Measurements from ENCODE around the gene FABP6.
A peak's percentile ranks its signal among the peaks of the same experiment; 100 is the strongest.
"Not testable (repeated sequence)": the region's sequence is repeated elsewhere in the genome, so short reads cannot be mapped to it uniquely, and the experiment has no call there.

The FABP6 gene, protein sequence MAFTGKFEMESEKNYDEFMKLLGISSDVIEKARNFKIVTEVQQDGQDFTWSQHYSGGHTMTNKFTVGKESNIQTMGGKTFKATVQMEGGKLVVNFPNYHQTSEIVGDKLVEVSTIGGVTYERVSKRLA

DNA sequence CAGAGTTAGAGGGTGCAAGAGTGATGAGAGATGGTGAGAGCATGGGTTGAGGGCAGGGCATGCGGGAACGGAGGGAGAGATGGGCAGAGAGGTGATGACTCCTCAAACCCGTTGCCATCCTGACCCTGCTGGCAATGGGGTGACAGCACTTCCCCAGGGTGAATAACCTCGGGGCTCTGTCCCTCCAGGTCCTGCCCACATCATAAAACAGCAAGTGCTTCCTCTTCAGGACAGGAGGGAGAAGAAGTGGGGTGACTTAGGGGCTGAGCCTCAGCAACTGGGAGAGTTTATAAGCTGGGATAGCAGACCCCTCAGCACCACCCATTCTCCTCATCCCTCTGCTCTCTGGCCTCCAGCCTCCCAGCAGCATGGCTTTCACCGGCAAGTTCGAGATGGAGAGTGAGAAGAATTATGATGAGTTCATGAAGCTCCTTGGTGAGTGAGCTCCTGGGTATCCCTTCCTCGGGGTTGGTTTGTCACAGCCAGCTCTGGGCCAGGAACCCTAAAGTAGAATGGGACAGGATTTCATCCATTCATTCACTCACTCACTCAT lies at the start of gene FABP6:
FABP6 (plus strand) TSS at position 317 of the 553 bp plus-strand sequence; CDS start at position 369, 52 bp downstream.
- DNase-seq (ENCODE audit: low spot score), result no peak

DNA sequence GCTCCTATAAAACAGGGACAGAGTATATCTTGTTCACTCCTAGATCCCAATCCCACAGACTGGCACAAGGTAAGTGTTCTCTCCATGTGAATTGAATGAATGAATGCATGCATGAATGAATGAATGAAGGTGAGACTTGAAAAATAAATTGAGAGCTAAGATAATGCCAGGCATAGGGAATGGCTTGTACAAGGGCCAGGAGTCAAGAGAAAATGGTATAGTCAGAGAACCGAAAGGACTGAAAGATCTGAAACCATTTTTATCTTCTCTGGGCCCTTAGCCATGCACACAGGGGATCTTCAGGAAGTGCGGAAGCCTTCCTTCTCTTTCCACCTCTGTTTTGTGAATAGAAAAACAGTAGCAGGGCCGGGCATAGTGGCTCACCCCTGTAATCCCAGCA lies 48.4 kb upstream of the FABP6 start:
- DNase-seq (ENCODE audit: low spot score), result no peak

DNA sequence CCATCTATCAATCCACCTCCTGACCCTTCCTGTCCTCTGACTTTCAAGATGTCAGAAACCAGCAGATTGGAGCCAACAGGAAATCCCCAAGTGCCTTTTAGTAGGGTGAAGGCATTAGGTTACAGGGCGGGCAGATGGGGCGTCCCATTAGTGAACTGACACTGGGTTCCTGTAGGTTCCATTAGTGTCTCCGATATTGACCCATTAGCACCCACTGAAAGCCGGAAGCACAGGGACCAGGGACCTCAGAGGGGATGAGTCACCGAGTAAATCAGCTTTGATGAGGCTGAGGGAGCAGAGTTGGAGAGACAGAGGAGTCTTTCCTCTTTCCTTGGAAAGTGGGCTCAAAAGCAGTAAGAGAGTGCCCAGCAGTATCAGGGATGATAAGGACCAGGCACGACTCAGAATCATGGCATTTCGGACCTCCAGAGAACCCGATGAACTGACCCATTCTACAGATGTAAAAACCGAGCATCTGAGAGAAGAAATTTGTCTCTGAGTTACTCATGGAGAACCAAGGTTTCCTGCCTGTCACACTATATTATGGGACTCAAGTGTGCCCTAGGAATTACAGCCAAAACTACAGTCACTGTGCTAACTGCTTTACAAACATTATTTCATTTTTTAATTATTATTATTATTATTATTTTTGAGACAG lies 47.2 kb upstream of the FABP6 start:
- DNase-seq (ENCODE audit: low spot score), result no peak

DNA sequence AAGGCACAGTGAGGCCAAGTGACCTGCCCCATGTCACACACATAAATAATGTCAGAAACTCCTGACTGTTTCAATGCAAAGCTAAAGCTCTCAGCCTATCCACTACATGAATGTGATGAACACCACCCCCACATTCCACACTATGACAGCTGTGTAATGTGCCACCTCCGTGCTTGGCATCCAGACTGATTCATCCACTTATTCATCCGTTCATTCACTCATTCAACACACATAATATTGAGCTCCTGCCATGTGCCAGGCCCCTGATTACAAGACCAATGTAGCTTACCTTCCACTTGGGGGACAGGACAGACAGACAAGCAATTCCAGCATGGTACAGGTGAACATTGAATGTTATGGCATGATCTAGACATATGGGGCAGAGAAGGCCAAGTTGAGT lies 46.2 kb upstream of the FABP6 start:
- no peak for DNase-seq (ENCODE audit: low spot score)

DNA sequence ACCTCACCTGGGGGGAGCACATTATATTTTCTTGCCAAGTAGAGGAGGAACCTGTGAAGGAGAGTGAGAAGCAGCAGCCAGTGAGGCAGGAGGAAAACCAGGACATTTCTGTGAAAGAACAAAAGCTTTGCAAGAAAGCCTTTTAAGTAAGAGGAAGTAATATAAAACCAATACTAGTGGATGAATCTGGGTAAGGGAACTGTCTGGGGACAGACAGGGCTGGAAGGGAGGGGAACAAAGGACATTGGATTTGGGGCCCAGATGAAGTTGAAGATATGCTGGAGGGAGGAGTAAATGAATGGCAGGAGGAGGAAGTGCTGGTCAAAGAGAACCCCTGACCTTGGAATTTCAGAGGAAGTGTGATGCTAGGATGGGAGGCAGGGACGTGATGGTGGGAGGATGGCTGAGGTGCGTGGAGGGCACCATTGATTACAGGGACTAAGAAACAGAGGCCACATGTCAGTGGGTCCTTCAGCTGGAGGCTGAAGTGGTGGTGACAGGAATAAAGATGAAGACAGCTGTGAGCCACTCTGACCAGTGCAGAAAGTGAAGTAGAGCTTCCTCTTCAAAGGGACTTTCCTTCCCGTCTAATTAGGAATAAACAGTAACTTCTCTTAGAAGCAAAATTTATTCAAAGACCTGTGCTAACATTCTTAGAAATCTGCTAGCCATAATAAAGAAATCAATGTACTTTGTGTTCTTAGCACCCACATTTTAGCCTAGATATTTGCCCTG lies 43.5 kb upstream of the FABP6 start:
- no peak for DNase-seq (ENCODE audit: low spot score)

DNA sequence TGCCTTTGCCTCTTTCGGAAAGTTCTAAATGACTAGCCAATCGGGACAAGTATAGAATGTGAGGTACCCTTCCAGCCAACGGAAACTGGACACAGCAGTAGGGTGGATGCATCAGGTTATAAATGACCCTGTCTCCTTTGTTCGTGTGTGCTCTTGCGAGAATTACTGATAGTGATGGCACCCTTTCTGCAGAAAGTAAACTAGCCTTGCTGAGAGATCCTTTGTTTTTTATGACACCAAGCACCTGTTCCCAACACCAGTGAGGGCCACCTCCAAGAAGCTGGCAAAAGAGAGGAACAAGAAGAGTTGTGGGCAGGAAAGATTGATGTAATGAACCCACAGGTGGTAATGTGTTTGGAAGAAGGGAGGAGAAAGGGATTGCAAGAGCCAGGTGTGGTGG lies 42.8 kb upstream of the FABP6 start:
- DNase-seq (ENCODE audit: low spot score), result no peak

DNA sequence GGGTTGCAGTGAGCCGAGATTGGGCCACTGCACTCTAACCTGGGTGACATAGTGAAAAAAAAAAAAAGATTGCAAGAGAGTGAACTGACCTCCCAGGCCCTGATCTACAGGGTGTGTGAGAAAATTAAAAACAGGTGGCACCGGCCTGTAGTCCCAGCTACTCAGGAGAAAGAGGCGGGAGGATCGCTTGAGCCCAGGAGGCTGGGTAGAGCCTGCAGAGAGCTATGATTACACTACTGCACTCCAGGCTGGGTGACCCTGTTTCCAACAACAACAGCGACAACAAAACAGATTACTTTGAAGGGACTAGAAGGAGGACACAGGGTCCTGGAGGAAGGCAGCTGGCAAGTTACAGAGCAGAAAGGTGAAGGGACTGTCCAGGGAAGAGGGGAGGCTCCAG lies 42.2 kb upstream of the FABP6 start:
- no peak for DNase-seq (ENCODE audit: low spot score)

DNA sequence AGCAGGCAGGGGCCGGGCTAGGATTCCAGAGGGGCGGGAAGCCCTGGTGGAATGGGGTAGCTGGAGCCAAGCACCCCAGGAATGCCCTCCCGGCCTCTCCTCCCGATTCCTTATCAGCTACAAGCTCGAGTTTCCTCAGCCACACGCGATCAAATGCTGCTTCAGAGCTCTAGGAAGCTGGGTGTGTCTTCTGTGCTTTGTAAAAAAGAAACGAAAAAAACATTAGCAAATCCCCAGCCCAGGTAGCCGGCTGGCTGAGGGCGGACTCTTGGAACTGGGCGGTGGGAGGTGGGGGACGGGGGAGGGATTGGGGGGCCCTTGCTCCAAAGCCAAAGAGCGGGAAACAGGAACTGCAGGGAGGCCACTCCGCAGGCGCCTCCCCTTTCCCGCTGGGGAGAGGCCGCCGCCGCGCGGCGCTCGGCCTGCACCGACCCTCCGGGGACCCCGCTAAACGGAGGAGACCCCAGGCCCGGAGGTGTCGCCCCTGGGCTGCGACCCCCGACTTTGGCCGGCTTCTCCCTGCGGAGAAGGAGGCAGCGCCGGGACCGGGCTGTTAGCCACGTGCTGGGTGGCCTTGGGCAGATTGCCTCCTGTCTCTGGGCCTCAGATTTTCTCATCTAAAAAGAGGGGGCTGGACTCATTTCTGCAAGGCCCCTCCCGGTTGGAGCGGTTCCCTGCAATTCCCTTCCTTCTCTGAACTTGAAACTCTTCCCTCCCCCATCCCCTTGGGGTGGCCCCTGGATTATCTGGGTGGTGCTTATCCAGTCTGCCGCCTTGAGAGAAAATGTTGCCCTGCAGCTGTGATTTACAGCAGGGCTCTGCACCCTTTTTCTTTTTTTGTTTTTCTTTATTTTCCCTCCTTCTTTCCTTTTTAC lies 40.9 kb upstream of the FABP6 start:
- DNase-seq (ENCODE audit: low spot score), result no peak

DNA sequence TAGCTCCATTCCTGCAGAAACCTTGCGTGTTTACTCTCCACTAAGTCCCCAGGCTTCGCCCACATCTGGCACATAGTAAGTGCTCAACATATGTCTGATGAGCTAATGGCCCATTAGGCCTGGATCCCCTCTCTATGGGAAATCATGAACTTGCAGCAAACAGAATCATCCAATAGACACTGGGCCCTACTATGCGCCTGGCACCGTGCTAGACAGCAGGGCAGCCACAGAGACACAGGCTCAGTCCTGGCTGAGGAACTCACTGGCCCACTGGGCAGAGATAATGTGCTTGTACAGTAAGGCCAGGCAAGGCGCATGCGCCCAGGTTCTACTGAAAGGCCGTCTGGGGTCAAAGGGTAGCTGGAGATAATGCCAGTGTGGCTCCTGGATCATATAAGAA lies 36.9 kb upstream of the FABP6 start:
- DNase-seq (ENCODE audit: low spot score), result no peak

DNA sequence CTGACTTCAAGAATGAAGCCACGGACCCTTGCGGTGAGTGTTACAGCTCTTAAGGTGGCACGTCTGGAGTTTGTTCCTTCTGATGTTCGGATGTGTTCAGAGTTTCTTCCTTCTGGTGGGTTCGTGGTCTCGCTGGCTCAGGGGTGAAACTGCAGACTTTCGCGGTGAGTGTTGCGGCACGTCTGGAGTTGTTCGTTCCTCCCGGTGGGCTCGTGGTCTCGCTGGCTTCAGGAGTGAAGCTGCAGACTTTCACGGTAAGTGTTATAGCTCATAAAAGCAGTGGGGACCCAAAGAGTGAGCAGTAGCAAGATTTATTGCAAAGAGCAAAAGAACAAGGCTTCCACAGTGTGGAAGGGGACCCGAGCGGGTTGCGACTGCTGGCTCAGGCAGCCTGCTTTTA lies 36.2 kb upstream of the FABP6 start:
- not testable (repeated sequence) for DNase-seq (ENCODE audit: low spot score)

DNA sequence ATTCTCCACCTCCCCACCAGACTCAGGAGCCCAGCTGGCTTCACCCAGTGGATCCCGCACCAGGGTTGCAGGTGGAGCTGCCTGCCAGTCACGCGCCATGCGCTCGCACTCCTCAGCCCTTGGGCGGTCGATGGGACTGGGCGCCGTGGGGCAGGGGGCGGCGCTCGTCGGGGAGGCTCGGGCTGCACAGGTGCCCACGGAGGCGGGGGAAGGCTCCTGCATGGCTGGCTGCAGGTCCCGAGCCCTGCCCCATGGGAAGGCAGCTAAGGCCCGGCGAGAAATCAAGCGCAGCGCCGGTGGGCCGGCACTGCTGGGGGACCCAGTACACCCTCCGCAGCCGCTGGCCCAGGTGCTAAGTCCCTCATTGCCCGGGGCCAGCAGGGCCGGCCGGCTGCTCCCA lies 35.5 kb upstream of the FABP6 start:
- not testable (repeated sequence) for DNase-seq (ENCODE audit: low spot score)

DNA sequence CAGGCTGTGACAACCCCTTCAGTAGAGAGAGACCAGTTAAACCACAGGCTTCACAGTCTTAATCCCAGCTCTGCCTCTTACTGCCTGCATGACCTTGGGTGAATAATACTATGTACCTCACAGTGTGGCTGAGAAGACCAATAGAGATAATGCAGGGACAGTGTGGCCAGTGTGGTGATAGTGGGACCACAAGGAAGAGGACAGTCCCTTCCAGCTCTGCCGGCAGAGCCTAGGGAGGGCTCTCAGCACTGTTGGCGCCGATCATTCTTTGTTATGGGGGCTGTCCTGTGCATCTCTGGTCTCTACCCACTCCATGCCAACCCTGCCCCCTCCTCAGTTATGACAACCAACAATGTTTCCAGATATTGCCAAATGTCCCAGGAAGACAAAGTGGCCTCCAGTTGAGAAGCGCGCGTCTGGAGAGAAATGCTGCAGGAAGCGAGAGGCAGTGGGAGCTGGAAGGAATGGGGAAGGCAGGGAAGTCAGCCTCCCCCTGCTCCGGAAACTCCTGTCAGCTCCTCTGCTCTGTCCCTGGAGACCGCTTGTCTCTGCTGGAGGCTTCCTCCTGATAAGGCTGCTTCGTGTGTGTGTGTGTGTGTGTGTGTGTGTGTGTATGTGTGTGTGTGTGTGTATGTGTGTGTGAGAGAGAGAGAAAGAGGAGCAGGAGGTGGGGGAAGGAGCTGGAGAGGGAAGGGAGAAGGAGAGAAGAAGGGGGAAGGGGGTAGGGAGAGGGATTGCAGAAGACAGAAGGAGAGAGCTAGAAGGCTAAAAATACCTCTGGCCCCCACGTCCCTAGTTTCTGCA lies 31.8 kb upstream of the FABP6 start:
- DNase-seq (ENCODE audit: low spot score), result no peak

DNA sequence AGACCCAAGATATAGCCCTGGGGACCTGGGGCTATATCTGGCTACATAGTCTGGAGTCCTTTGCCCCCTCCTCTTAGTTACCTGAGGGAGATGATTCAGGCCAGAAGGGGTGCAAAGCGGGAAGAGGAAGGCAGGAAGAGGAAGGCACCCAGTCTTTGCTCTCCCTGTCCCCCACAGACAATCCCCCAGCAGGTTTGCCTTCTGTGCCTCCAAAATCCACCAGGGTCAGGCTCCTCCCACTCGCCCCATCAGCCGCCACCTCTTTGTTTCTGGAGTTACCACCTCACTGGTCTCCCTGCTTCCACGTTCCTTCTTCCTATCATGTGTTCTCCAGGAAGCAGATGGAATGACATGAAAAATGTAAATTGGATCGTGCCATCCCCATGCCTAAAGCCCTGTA lies 31.2 kb upstream of the FABP6 start:
- no peak for DNase-seq (ENCODE audit: low spot score)

DNA sequence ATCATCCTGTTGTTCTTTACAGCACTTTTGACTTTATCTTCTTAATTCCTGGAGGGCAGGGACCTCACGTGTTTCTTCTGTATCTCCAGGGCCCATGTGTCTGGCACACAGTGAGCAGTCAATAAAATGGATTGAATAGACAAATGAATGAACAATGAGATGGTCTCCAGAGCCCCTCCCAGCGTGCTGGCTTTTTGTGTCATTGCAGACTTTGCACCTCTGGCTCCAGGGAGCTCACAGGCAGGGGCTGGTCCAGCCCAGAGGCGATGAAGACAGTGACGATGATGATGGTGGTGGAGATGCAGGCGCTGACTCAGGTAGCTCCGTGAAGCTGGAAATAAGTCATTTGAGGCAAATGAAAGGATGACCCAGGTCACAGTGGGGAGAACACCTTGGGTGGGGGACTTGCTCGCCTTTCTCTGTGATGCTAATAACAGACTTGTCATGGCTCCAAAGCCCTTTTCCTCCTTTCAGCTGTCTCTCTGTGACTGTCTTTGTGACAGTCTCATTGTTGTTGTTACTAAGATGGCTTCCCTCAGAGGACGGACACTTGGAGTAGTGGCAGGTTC lies 30.4 kb upstream of the FABP6 start:
- DNase-seq (ENCODE audit: low spot score), result no peak

DNA sequence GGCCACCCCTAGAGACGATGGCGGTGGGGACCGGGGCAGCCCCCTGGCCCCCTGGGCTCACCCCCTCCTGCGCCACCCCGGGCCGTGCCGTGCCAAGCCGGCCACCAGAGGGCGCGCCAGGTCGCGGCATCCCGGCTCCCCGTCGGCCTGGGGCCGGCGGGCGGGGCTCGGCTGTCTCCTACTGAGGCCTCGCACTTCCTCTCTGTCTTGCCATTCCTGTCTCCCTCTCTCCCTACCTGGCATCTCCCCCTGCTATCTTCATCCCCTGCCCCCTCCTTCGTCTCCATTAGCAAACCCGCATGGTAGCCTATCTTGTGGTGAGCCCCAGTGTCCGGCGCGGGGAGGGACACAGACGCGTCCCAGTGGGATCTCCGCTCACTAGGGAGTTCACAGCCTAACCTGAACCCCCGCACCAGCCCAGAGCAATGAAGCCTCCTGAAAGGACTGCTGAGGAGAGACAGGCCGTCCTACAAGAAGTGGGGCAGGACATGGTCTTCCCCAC lies 29.8 kb upstream of the FABP6 start:
- peak; percentile 28 for DNase-seq (ENCODE audit: low spot score)

DNA sequence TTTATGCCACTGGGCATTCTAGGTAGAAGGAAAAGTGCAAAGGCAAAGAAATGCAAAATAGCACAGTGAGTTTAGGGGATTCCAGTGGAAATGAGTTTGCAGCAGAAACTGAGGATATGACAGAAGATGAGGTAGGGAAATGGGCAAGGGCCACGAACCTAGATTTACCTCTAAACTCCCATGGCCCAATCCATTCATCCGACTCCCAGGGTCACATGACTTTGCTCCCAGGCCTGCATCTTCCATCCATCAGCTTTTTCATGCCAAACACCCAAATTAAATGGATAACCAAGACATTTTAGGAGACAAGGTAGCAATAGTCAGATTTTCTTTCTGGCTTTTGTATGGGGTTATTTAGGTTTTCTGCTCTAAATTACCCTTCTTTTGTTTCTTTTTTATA lies 22.2 kb upstream of the FABP6 start:
- no peak for DNase-seq (ENCODE audit: low spot score)

DNA sequence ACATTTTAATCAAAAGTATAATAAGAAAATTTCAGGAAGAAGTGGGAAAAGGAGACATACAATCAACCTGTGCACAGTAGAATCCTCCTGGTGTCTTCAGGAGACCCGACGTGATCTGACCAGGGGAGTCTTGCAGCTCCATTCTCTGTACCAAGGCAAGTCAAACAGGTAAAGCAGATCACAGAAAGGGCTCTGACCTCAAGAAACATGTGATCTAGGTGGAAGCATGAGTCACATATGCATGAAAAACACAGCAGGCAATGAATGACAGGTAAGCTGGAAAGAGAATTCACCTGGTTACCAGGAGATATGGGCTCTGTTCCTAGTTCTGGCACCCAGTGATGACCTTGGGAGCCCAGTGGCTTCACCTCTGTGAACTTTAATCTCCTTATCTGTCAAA lies 19.4 kb upstream of the FABP6 start:
- DNase-seq (ENCODE audit: low spot score), result no peak

DNA sequence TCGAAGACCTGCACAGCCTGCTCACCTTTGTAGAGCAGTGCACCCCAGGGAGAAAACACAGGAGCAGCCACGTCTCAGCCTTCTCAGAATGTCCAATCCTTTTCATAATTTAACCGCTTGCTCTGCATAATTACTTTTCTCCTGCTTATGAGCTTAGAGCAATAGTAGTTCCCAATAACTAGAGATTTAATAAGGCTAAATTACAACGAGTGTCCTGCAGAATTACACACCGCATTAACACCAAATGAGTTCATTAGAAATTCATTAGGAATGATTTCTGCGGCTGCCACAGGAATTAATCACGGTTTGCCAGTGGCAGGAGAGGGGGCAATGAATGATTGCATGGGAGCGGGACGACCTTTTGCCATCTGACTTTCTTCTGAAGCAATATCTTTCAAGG lies 18.7 kb upstream of the FABP6 start:
- DNase-seq (ENCODE audit: low spot score), result no peak

DNA sequence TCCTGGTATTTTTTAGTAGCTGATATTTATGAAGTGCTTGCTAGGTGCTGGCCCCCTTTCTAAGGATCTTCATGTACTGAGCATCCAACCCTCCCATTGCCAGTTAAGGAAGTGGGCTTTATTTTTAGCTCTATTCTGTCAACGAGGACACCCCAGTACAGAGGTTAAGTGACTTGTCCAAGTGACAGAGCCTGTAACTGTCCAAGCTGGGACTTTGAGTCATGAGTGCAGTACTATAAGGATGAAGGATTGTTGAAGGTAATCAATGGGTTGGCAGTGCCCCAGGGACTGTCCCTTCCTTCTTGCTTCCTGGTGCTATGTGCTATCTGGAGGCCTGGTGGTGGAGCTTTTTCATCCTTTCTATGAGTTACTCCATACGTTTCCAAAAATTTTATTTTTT lies 18.0 kb upstream of the FABP6 start:
- no peak for DNase-seq (ENCODE audit: low spot score)

DNA sequence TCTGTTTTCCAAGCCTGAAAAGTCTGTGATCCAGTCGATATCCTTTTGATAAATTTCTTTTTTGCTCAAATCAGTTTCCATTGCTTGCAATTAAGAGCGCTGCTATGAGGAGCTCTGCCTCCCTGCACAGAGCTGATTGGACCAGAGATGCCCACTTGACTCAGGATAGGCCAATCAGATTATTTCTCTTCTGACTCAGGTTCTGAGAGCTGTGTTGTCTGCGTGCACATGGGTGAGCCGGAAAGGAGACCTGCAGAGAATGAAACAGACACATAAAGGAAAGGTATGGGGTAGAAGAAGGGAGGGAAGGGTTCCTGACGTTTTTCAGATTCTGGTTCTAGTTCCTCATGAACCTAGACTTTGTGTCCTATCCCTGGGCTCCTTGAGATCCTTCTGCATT lies 15.8 kb upstream of the FABP6 start:
- no peak for DNase-seq (ENCODE audit: low spot score)

DNA sequence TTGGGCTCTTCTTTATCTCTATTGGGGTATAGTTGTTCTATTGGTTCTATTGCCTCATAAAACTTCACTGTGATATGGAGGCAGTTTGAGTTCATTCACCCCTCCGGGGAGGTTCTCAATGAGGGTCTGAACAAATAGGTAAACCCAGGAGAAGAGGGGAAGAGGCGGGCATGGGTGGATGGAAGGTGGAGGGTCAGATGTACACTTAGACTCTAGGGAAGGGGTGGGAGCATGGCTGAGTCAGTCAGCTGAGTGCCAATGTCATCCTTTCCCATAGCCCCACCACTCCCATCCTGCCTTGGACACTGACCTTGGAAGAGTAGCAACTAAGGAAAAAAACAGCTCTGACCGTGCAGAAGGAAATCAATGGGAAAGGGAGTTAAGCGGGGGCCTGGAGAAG lies 9.9 kb upstream of the FABP6 start:
- DNase-seq (ENCODE audit: low spot score), result no peak

Data from COLO829 (cell line).